Hepatic stellate cell (primary cell): ENCODE measurements around the gene MYO1D.
A peak's percentile ranks its signal among the peaks of the same experiment; 100 is the strongest.
"Not testable (repeated sequence)": the region's sequence is repeated elsewhere in the genome, so short reads cannot be mapped to it uniquely, and the experiment has no call there.

Experiments
- DNase-seq: peaks from one replicate; pipeline ENCODE4 v3.0.0; 2011; ENCODE audit warnings: low spot score

The MYO1D gene

DNA sequence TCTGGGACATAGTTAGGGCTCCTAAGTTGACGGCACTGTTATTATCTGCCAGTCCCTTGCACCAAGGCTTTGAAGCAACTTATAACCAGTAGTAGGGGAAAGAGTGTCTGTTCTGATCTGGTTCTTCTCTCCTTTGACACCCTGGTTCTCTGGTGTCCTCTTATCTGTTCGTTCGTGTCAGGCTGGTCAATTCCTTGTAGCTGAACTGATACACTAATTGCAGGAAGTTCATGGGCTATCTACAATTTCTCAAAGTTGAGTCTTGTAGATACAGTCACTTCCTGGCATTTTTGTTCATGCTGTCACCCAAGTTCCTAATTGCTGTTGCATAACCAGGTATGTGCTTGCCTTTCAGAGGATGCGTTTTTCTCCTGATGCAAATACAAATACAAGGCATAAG lies 17.3 kb upstream of the MYO1D start:
- no peak for DNase-seq

DNA sequence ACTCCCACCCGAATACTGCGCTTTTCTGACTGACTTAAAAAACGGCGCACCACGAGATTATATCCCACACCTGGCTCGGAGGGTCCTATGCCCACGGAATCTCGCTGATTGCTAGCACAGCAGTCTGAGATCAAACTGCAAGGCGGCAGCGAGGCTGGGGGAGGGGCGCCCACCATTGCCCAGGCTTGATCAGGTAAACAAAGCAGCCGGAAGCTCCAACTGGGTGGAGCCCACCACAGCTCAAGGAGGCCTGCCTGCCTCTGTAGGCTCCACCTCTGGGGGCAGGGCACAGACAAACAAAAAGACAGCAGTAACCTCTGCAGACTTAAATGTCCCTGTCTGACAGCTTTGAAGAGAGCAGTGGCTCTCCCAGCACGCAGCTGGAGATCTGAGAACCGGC lies 10.5 kb upstream of the MYO1D start:
- DNase-seq: not testable (repeated sequence)

DNA sequence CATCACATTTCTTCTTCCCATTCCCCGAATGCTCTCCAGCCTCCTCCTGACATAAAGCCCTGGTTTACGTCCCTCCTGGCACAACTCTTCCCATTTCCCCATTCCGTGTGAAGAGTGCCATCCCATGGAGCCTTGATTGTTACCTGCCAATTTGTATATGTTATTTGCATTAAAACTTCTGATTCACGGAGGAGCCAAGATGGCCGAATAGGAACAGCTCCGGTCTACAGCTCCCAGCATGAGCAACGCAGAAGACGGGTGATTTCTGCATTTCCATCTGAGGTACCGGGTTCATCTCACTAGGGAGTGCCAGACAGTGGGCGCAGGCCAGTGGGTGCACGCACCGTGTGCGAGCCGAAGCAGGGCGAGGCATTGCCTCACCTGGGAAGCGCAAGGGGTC lies 10.0 kb upstream of the MYO1D start:
- DNase-seq: not testable (repeated sequence)

DNA sequence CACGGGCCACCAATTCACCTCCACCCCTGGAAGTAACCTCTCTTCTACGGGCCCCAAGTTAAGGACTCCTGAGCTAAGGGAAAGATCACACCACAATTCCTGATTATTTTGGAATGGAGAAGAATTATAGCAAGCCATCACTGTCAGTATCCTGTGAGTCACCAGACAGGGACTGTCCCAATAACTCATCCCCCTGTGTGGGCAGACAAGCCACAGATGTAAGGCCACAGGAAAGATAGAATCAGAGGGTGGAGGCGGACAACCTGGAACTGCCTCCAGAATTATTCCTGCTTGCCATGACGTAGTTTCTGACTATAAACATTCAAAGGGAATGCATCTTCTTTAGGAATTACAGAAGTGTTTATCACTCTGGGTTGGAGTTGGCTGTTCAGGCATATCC lies 5.8 kb upstream of the MYO1D start:
- peak; percentile 16 for DNase-seq

DNA sequence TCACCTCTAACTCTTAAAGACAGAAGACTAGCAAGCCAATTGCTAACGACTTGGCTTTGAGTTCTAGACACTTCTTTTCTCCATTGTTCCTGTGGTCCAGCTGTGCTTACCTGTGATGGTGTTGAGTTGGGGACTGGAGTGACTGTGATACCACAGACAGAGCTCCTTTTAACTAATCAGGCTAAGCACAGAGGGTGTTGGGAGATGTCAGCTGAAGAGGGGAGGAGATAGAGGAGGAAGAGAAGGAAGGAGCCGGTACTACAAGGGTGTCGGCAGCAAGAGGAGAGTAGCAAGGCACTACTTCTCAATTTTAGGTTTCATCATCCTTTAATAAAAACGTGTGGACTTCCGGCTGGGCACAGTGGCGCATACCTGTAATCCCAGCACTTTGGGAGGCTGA lies 5.1 kb upstream of the MYO1D start:
- no peak for DNase-seq

DNA sequence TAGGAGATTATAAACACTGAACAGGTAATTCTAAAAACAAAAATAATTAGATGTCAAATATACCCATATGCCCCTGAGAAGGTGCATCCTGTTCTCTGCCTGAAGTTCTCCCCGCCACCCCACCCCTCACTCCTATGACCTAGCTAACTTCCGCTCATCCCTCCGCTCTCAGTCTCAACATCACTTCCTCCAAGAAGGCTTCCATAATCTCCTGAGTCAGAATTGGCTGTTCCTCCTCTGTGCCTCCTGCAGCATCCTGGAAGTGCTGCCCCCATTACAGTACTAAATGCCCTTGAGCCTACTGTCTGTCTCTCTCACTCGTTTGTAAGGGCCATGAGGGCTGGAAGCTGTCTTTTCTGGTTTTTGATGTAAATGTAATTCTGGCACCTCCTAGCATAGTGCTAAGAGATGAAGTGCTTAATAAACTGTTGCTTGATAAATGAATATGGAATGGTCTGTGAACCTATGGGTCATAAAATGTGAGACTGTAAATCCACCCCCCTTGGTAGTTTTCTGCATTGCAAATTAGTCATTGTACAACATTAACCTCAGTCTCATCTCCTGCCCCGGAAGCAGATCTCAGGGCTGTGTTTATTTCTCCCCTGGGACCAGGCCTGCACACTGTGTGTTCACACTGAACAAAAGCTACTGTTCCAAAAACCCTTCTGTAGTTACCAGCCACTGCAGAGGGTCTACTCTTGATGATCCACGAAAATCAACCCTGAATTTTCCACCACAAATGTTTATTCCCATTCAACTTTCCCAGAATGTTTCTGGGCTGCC lies 3.9 kb upstream of the MYO1D start:
- DNase-seq: no peak

DNA sequence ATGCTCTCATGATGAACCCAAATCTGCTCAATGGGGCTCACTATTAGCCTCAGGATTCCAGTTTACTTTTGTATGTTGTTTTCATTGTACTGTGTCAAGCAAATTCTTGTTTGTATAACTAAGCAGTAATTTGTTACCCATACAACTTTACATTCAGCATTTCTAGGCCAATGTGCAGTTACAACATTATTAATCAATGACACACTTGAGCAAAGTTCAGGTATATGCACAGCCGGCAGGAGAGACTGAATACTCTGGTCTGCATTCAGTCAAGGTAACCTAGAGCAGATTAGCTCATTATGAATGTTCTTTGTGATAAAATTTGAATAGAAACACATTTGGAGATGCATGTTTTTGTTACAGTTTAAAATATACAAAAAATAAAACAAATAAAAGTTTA lies 2.2 kb upstream of the MYO1D start:
- no peak for DNase-seq

DNA sequence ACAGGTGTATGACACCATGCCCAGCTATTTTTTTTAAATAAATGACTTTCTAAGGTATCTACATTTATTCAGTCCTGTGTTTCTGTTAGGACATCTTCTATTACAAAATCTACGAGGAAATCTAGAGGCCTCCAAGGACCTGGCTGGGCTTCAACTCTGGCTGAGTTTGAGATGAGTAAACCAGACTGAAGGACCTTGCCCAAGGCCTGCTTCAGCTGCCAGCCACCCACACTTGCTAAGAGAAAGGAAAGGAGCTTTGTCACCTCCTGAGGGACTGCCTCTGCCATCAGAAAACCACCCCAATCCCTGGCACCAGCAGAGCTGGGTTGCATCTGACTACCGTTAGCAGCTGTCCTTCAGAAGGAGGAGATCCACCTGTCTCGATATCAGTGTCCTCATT lies 1.3 kb upstream of the MYO1D start:
- no peak for DNase-seq

DNA sequence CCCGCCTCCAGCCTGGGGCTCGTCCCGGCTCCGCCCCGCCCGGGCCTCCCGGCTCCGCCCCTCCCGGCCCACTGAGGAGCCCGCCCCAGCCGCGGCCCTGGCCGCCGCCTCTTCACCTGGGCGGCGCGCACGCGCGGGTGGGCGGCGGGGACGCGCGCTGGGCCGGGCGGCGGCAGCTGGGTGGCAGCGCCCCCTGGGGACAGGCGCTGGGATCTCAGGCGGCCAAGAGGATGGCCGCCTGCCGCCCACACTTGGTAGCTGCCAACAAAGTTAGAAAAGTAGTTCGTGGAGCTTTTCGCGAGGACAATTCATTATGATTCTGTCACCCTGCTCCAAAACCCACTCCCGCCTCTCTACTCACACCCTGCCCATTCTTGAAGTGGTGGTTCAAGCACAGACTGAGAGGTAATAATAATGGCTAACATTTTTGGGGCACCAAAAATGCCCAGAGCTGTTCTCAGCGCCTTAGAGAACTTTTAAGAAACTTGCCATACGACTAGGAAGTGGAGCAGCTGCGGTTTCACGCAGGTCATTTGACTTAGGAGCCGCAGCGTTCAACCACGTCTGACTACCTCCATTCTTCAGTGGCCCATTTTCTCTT lies 340 bp upstream of the MYO1D start:
- peak; percentile 89 for DNase-seq

DNA sequence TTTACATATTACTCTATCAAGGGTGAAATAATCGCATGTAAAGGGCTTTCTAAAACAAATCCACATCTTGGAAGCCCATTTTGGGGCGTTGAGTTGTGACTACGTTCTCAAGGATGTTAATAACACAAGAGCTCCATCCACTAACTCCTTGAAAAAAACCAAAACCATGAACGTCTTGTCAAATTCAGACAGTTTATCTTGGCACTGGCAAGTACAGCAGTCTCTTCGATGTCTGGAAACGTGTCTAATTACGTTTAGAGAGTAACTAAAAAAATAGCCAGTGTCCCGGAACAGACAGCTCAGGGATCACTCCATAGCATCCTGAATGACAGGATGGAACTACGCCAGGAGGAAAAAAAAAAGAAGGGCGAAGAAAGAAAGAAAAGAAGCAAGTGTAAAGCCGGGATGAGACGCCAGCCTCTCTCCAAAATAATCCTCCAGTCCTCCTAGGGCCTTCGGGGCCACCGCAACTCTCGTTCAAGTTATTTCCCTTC lies 954 bp downstream of the MYO1D start:
- DNase-seq: peak; percentile 19

DNA sequence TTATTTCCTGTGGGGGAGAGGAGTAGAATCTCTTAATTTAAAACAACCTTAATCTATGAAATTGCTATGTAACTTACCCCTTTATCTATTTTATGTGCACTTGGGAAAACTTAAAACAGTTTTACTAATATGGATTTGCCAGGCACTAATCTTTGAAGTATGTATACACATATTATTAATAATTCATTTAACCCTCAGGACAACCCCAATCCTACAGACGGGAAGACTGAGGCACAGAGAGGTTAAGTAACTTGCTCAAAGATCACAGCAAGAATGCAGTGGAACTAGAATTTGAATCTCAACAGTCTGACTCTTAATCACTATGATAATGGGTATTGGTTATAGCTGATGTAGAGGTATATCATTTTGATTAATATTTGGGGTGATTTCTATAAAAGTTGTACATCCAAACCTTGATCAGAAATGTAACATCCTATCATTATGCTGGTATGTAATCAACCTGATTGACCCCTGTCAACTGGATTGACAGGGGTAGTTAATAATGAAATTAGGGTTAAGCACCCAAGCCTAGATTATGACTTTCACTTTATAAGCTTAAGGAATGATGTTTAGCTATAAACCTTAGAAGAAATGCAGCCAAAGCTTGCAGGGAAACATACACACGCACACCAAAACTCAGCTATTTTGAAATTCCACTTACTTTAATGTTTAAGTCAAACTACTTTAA lies 1.6 kb downstream of the MYO1D start:
- DNase-seq: no peak

DNA sequence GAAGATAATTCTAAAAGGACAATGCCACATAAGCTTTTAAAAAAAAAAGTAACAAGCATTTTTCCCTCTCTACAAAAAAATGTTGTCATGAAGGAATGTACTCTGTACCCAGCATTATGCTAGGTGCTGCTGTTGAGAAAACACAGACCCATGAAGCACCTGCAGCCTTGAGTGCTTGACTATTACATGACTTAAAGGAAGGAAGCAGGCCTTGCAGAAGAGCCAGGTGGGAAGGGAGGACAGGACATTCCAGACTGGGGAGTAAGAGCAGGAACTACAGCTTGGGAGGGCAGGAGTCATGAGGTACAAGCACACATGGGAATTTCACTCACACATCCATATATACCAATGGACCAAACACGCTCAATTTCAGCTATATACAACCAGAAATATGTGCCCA lies 3.8 kb downstream of the MYO1D start:
- DNase-seq: no peak

DNA sequence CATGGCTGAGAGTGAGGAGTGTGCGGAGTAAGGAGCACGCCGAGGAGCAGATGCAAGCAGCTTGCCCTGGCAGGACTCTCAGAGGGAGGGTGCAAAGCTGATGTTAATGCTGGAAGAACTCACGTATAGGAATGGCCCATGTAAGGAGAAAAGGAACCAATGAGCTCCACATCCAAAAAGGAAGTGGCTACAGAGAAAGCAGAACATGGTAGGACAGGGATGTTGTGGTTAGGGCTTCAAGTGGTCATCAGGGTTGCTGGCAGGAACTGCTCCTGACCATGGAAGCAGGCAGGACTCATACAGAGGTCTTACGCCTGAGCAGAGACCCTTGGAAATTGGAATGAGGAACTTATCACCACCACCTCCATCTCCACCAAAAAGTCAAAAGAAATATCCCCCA lies 5.2 kb downstream of the MYO1D start:
- no peak for DNase-seq

DNA sequence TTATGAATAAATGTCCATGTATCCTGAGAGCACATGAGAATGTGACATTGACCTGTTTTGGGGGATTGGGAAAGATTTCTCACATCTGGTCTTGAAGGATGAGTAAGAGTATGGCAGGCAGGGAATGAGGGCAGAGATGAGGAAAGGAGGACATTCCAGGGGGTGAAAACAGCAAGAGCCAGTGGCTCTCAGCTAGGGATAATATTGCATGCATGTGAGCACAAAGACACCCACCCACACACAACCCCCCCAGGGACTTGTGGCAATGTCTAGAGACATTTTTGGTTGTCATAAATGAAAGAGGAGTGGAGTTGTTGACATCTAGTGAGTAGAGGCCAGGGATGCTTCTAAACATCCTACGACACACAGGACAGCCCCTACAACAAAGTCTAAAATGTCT lies 6.0 kb downstream of the MYO1D start:
- peak; percentile 46 for DNase-seq

DNA sequence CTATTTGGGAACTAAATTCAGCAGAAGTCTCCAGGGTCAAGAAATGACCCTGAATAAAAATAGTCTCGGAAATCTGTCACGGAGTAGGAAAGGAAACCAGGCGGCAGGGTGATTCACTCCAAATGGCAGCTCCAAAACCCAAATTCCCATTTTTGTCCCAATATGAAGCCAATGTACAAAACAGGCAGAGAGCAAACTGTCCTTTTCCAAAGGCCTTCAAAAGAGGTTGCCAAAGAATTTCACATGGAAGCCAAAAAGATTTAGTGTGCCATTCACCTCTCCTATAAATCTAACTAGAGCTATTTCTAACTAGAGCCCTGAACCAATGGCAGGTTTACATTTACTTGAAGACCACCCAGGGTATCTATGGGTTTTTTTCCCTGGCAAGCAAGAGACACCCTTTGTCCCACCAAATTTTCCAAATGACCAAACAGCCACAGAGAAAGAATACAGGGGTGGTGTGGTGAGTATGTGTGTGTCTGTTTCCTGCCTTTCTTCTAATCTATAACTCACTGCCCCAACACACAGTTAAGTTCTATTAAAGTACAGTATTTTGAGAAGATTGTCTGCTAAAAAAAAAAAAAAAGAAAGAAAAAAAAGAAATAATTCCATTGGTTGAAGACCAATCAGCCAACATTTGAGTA lies 6.8 kb downstream of the MYO1D start:
- peak; percentile 36 for DNase-seq

DNA sequence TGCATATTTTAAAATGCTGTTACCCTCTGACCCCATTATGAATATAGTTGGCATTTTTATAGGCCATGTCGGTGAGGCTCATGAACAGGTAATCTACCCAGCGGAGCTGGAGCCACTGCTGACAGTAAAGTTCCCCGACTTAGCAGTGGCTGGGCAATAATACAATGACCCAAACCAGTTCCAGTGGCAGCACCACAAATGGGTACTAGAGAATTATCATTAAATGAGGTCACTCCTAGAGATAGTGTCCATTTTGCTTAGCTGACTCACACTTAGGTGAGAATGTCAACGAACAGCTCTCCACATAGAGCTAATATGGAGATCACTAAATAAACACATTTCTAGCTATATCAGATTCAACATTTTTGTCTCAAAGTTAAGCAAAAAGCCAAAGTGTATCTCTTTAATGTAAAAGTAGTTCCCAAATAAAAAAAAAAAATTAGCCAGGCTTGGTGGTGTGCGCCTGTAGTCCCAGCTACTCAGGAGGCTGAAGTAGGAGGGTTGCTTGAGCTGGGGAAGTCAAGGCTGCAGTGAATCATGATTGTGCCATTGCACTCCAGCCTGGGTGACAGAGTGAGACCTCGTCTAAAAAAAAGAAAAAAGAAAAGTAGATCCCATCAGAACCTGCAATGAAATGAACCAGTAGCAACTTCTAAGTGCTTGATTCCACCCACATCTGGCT lies 7.4 kb downstream of the MYO1D start:
- DNase-seq: no peak

DNA sequence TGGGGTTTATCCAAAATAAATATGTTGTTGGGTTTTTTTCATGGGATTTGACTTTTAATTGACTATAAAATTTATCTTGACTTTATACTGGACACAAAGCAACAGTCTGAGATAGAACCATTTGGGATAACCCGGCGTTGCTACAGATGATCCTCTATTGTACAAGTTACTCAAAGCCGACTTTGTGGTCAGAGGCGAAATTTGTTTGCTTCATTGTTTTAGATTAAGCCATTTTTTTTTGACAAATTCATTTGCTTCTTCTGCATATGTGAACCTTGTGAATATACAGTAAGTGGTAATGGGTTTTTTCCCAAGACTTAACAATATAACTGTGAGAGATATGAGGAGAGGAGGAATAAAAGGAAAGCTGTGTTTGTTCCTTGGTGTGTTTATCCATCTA lies 11.8 kb downstream of the MYO1D start:
- no peak for DNase-seq

DNA sequence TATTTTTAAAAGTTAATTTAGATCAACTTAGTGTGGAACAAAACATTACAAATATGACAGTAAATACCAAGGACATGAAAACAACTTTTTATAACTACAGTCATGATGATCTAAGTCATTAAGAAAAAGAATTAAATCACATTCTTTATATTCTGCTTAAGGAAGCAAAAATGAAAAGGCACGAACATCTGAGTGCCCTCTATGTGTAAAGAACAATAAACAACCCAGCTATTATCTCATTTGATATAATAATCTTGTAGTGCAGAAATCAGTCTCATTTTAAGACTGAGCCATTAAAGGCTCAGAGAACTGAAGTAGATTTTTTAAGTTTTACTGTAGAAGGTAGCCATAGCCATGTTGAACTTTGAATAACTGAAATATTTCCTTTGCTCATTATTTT lies 13.4 kb downstream of the MYO1D start:
- no peak for DNase-seq

DNA sequence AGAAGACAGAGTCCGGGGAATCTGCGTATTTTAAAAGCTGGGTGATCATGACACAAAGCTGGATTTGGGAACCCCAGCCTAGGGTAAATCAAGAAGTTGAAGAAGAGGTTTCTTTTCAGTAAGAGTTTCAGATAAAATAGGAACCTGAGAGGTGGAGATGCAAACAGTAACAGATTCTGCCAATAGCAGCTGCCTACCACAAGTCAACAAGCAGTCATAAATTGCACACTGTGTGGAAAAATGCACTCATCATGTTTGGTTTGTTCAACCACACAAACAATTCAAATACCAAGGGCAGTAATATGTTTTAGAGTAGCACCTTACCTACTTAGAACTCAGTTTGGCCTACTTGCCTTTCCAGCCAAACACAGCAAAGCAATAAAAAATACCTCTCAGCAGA lies 14.0 kb downstream of the MYO1D start:
- DNase-seq: no peak

DNA sequence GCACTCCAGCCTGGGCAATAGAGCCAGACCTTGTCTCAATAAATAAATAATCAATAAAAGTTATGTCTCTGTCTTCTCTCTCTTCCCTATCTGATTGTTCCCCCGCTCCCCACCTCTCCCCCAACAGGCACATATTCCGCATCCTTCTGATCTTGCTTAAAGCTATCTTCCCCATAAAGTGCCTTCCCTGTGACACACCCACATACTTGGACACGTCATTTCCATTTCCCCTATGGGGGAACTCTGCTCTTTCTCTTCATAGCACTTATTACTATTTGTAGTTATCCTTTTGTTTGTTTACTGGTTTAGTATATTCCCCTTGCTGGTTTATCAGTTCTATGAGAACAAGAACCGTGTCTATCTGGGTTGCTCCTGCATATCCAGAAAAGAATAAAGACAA lies 14.9 kb downstream of the MYO1D start:
- no peak for DNase-seq

DNA sequence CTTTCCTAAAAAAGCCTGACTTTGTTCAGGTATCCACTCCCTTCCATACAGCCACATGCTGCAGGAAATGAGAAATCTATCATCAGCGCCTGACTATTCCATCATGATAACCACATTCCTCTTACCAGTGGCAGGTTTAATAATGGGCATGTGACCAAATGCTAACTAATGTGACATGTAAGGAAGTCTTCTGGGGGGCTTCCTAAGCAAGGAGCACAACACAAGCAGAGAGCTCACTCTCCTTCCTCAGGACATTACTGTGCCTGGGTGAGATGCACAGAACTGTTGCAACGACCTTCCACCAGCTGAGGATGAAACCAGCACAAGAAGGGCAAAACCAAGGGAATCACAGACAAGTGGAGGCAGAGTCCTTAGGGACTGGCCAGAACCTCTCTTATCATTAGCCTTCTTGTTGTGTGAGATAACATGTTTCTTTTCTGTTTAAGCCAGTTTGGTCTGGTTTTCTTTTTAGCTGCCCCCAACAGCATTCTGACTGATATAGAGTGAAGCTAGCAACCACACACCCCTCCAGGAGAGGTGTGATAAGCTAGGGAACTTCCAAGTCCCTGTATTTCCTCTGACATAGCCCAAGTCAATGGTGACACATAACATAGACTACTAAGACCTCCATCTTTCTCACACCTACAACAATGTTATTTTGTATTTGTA lies 16.9 kb downstream of the MYO1D start:
- DNase-seq: no peak

DNA sequence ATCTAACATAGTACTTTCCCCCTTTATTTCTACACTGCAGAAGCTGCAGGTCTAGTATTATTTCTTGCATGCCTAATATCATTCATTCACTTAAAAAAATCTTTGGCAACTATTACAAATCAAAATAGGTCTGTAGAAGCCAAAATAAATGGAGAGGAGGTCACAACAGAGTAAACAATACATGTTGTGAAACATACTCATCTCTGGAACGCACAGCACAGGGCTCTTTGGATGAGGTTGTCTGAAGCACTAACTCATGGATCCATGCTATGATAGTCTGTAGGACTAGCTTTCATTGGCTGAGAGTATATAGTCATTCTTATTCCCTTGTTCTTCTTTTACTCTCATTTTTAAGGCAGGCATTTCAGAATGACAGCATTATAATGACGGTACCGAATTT lies 21.3 kb downstream of the MYO1D start:
- no peak for DNase-seq
